Endothelial cell of umbilical vein (primary cell): Measurements from ENCODE around the gene CFAP65. TPM values are rescaled to one million over a fixed set of nuclear protein-coding genes. Genes with fewer than 3 reads are reported as not detected.

Experiments
- BruUV-seq: library from RNA; stranded (reverse); fragments of 400-500 nt; replicated peaks from 2 replicates; lab custom pipeline; 2021; lab: Mats Ljungman, UMichigan
- CTCF ChIA-PET: fragments of 300-600, 350-600 bp; sonication (Branson Sonifier 250); formaldehyde crosslinking; loops from one replicate; lab custom pipeline; 2021; ENCODE audit warnings: antibody characterized with exemption, inconsistent platforms; lab: Charles Lee
- POLR2A ChIA-PET: fragments of 300-600, 350-600 bp; sonication (Branson Sonifier 250); formaldehyde crosslinking; loops from one replicate; lab custom pipeline; 2021; ENCODE audit warnings: antibody characterized with exemption, inconsistent platforms; lab: Charles Lee
- DNase-seq: peaks from one replicate; pipeline ENCODE4 v3.0.0-alpha.2; 2011; ENCODE audit warnings: low read depth, low spot score
- FAIRE-seq: peaks from 2 replicates; lab custom pipeline; 2011; peaks lifted over from hg19 to GRCh38; lab: Jason Lieb, UNC
- H2AFZ ChIP-seq: 2 replicates; pipeline ENCODE4 v1.6.0; 2012; ENCODE audit warnings: low read depth, low read length, control low read depth, inconsistent platforms
- H3K27ac ChIP-seq: 2 replicates; pipeline ENCODE4 v1.5.1; 2011; ENCODE audit warnings: low read depth, mild to moderate bottlenecking, control low read depth, low read length, moderate library complexity; ENCODE audit not compliant: insufficient read depth
- H3K27me3 ChIP-seq, 2 experiments: 2 replicates each; pipeline versions ENCODE4 v1.6.0 to v1.6.1; 2011; ENCODE audit warnings: low read length in 2 of 2, mixed read lengths in 1 of 2; ENCODE audit not compliant: control insufficient read depth in 2 of 2, insufficient read depth in 2 of 2
- H3K36me3 ChIP-seq, 2 experiments: 2 replicates in 1 of 2; 3 replicates in 1 of 2; pipeline ENCODE4 v1.5.1; 2011; ENCODE audit warnings: low read length in 2 of 2, mild to moderate bottlenecking in 1 of 2, moderate library complexity in 1 of 2; ENCODE audit not compliant: control insufficient read depth in 2 of 2, insufficient read depth in 2 of 2; ENCODE audit errors: extremely low read depth in 1 of 2
- H3K4me1 ChIP-seq: 3 replicates; pipeline ENCODE4 v1.5.1; 2011; ENCODE audit warnings: mild to moderate bottlenecking, low read length; ENCODE audit not compliant: control insufficient read depth, insufficient read depth; ENCODE audit errors: extremely low read depth
- H3K4me2 ChIP-seq: 2 replicates; pipeline ENCODE4 v1.6.1; 2011; ENCODE audit warnings: low read length, control low read depth, mixed read lengths; ENCODE audit not compliant: insufficient read depth
- H3K4me3 ChIP-seq, 3 experiments: fragments of 200-600 bp in 1 of 3; sonication (generic), shearing (Covaris generic) in 1 of 3; replicated peaks in 1 of 3; 2 replicates each; pipeline ENCODE4 v1.5.1; 2011 to 2016; ENCODE audit warnings: control low read depth in 3 of 3, low read length in 3 of 3, mild to moderate bottlenecking in 2 of 3, inconsistent platforms in 1 of 3, low read depth in 1 of 3, moderate library complexity in 1 of 3; ENCODE audit not compliant: insufficient read depth in 1 of 3
- H3K79me2 ChIP-seq: 2 replicates; pipeline ENCODE4 v1.6.0; 2012; ENCODE audit warnings: low read length, inconsistent platforms; ENCODE audit not compliant: control insufficient read depth, insufficient read depth
- H3K9ac ChIP-seq: replicated peaks from 2 replicates; pipeline ENCODE3; 2011; ENCODE audit warnings: low read length, control low read depth; ENCODE audit not compliant: insufficient read depth; ENCODE audit errors: extremely low read depth
- H3K9me1 ChIP-seq: replicated peaks from 3 replicates; pipeline ENCODE4 v1.6.0; 2011; ENCODE audit warnings: mild to moderate bottlenecking, low read length; ENCODE audit not compliant: control insufficient read depth, insufficient read depth; ENCODE audit errors: extremely low read depth
- H3K9me3 ChIP-seq: replicated peaks from 2 replicates; pipeline ENCODE4 v1.5.1; 2012; ENCODE audit warnings: low read length, inconsistent platforms; ENCODE audit not compliant: control insufficient read depth, insufficient read depth
- H4K20me1 ChIP-seq: replicated peaks from 2 replicates; pipeline ENCODE3; 2011; ENCODE audit warnings: mild to moderate bottlenecking, low read length; ENCODE audit not compliant: control insufficient read depth, insufficient read depth; ENCODE audit errors: extremely low read depth
- CTCF ChIP-seq, 2 donors: IDR thresholded peaks; 1 replicate in 1 of 2; 2 replicates in 1 of 2; pipeline ENCODE4 v1.5.1; 2011; ENCODE audit warnings: low read length in 2 of 2, mild to moderate bottlenecking in 2 of 2, moderate library complexity in 2 of 2, control low read depth in 1 of 2, inconsistent platforms in 1 of 2, low read depth in 1 of 2; ENCODE audit not compliant: insufficient read depth in 1 of 2; ENCODE audit errors: extremely low read depth in 1 of 2
- EZH2 ChIP-seq: IDR thresholded peaks from 2 replicates; pipeline ENCODE4 v1.6.1; 2012; ENCODE audit warnings: borderline replicate concordance, low read depth, mild to moderate bottlenecking, moderate library complexity, low read length, inconsistent platforms; ENCODE audit not compliant: severe bottlenecking
- FOS ChIP-seq: IDR thresholded peaks from 2 replicates; pipeline ENCODE4 v1.6.1; 2011; ENCODE audit warnings: mild to moderate bottlenecking, low read length, moderate library complexity, borderline replicate concordance; ENCODE audit not compliant: insufficient read depth
- GATA2 ChIP-seq: IDR thresholded peaks from 2 replicates; pipeline ENCODE4 v1.7.0; 2011; ENCODE audit warnings: low read depth, mild to moderate bottlenecking, moderate library complexity, mixed read lengths, low read length; ENCODE audit not compliant: insufficient read length, insufficient read depth
- JUN ChIP-seq: IDR thresholded peaks from 2 replicates; pipeline ENCODE4 v1.6.1; 2011; ENCODE audit warnings: borderline replicate concordance, low read depth; ENCODE audit not compliant: insufficient read length, insufficient read depth
- MAX ChIP-seq: IDR thresholded peaks from 2 replicates; pipeline ENCODE4 v1.6.1; 2011; ENCODE audit not compliant: insufficient read depth, insufficient read length
- MYC ChIP-seq: IDR thresholded peaks from one replicate; pipeline ENCODE4 v1.6.1; 2011; ENCODE audit warnings: mild to moderate bottlenecking, low read depth, low read length
- POLR2A ChIP-seq: IDR thresholded peaks from 2 replicates; pipeline ENCODE4 v1.6.1; 2012; ENCODE audit warnings: low read depth, mild to moderate bottlenecking, control low read depth, low read length
- POLR2AphosphoS5 ChIP-seq: IDR thresholded peaks from 2 replicates; pipeline ENCODE4 v1.6.1; 2012; ENCODE audit warnings: low read depth, mild to moderate bottlenecking, control low read depth, low read length, moderate library complexity; ENCODE audit not compliant: insufficient read depth
- dilution Hi-C: fragments of 300-500 bp; cut with MboI; formaldehyde crosslinking; loops from one replicate; pipeline ENCODE4 v1.15.0; 2019; ENCODE audit warnings: low sequenced_read_pairs; ENCODE audit not compliant: extremely low pct_ligation_motif_present
- intact Hi-C: fragments of 100-400 bp; cut with micrococcal nuclease; formaldehyde crosslinking; loops from one replicate; pipeline ENCODE4 v1.10.0; 2022
- polyA plus RNA-seq, 4 experiments: library from polyadenylated mRNA; depleted of rRNA in 3 of 4; stranded (reverse) in 3 of 4; unstranded in 1 of 4; fragments of >200 nt; gene quantifications; 2 replicates each; pipeline versions ENCODE4 v1.2.1 to v1.2.3, GENCODE V29; 2011 to 2012; ENCODE audit warnings: missing spikeins in 1 of 4
- total RNA-seq: library from RNA; stranded (reverse); gene quantifications from 2 replicates; pipeline ENCODE4 v1.2.3, GENCODE V29; 2021

CFAP65 gene
- total and polyA plus RNA-seq, 2 donors (not counting 3 experiments of a cell fraction or from before 2014, with no cell fraction given), result 0.03 TPM; not detected in 1

GRCh38 chr2:219032051-219032745, 9.1 kb downstream of the CFAP65 start:
- DNase-seq (no peak), FAIRE-seq (no peak)
- intact Hi-C loops, result no loop called here
- no peak overlapping the region for H3K4me2 ChIP-seq
- H3K27me3 ChIP-seq, result peaks cover 17 to 18% of the 10 kb centered on the region in 2 experiments
- no peak overlapping the region for H3K9ac ChIP-seq
- no peaks in the 10 kb centered on the region for H3K79me2 ChIP-seq
- H3K4me3 ChIP-seq, result no peak overlapping the region
- POLR2A ChIA-PET, result no interaction called here
- no peak for TF ChIP-seq EZH2
- TF ChIP-seq MYC, result no peak
- TF ChIP-seq MAX, result no peak
- no peak for TF ChIP-seq CTCF (IDR thresholded peaks at IDR 0.05; ENCODE audit: extremely low read depth in 1 of 2, insufficient read depth in 1 of 2, low read depth in 1 of 2, low read length in 2 of 2)
- no peak for TF ChIP-seq POLR2A
- TF ChIP-seq FOS, result no peak
- TF ChIP-seq POLR2AphosphoS5, result no peak
- TF ChIP-seq GATA2, result no peak
- no peak for TF ChIP-seq JUN
- no peak overlapping the region for H2AFZ ChIP-seq
- no peaks in the 10 kb centered on the region for H3K9me1 ChIP-seq
- CTCF ChIA-PET, result interaction anchor here (0.6 to 9.9 kb wide), 7 partner anchors 21 to 269 kb away, joined by 3 to 418 read pairs (median 4); partner anchors contain the start of gene NHEJ1
- H3K27ac ChIP-seq, result no peak overlapping the region
- no TSS peak for BruUV-seq
- H3K36me3 ChIP-seq, result no peaks in the 10 kb centered on the region
- no peaks in the 10 kb centered on the region for H3K9me3 ChIP-seq
- dilution Hi-C loops, result no loop called here
- no peaks in the 10 kb centered on the region for H4K20me1 ChIP-seq
- no peaks in the 10 kb centered on the region for H3K4me1 ChIP-seq
